ENCODE measurements around the gene ZNF549. TPM values are rescaled to one million over a fixed set of nuclear protein-coding genes. Genes with fewer than 3 reads are reported as not detected.

Gene ZNF549
- polyA plus RNA-seq (2012; ENCODE audit: insufficient read length, low read depth) = 1.2 TPM

GRCh38 chr19:57527136-57527881, at the start of gene ZNF549:
Gene ZNF549 (plus strand): TSS chr19:57527356. CDS start chr19:57527574, 218 bp downstream.
- TF ChIP-seq FOXP2 (optimal IDR thresholded peaks at IDR 0.05; ENCODE audit: borderline replicate concordance, extremely low read depth, extremely low read length, insufficient read depth) (peak; percentile 83), SIN3A (IDR thresholded peaks at IDR 0.05; ENCODE audit: borderline replicate concordance, insufficient read depth, low read length) (peak; percentile 80; the same call in 1 of the 2 replicates), POLR2AphosphoS5 (IDR thresholded peaks at IDR 0.05; ENCODE audit: low read depth, low read length) (peak; percentile 53; the same call in 1 of the 2 replicates), REST (IDR thresholded peaks at IDR 0.05; ENCODE audit: insufficient read depth in 1 of 2, low read depth in 2 of 2, low read length in 2 of 2) (no peak), TAF1 (IDR thresholded peaks at IDR 0.05; ENCODE audit: borderline replicate concordance, insufficient read depth, low read length) (peak; percentile 49; the same call in 1 of the 2 replicates)

GRCh38 chr19:57487477-57488298, 39.5 kb upstream of the ZNF549 start, which contains the start of gene ZNF419:
Gene ZNF419 (plus strand): TSS chr19:57487750. CDS start chr19:57487951, 201 bp downstream.
- TF ChIP-seq TAF1 (IDR thresholded peaks at IDR 0.05; ENCODE audit: borderline replicate concordance, insufficient read depth, low read length) = 0 out of 2 replicates have a peak, but pooled peaks have one; percentile 21
- peak; percentile 61 for TF ChIP-seq POLR2AphosphoS5 (IDR thresholded peaks at IDR 0.05; ENCODE audit: low read depth, low read length)

GRCh38 chr19:57499680-57500395, 27.3 kb upstream of the ZNF549 start, which contains the start of gene ZNF773:
Gene ZNF773 (plus strand): TSS chr19:57499938. CDS start chr19:57500081, 143 bp downstream.
- TF ChIP-seq POLR2AphosphoS5 (IDR thresholded peaks at IDR 0.05; ENCODE audit: low read depth, low read length) (peak; percentile 85), TAF1 (IDR thresholded peaks at IDR 0.05; ENCODE audit: borderline replicate concordance, insufficient read depth, low read length) (peak; percentile 70; the same call in 1 of the 2 replicates)

GRCh38 chr19:57506163-57506562, 21.0 kb upstream of the ZNF549 start:
- TF ChIP-seq TAF1 (IDR thresholded peaks at IDR 0.05; ENCODE audit: borderline replicate concordance, insufficient read depth, low read length) (no peak), SIN3A (IDR thresholded peaks at IDR 0.05; ENCODE audit: borderline replicate concordance, insufficient read depth, low read length) (no peak), FOXP2 (optimal IDR thresholded peaks at IDR 0.05; ENCODE audit: borderline replicate concordance, extremely low read depth, extremely low read length, insufficient read depth) (no peak), REST (IDR thresholded peaks at IDR 0.05; ENCODE audit: insufficient read depth in 1 of 2, low read depth in 2 of 2, low read length in 2 of 2) (no peak), POLR2AphosphoS5 (IDR thresholded peaks at IDR 0.05; ENCODE audit: low read depth, low read length) (no peak)

- TF ChIP-seq POLR2AphosphoS5 (IDR thresholded peaks at IDR 0.05; ENCODE audit: low read depth, low read length) (no peak), REST (IDR thresholded peaks at IDR 0.05; ENCODE audit: insufficient read depth in 1 of 2, low read depth in 2 of 2, low read length in 2 of 2) (no peak), TAF1 (IDR thresholded peaks at IDR 0.05; ENCODE audit: borderline replicate concordance, insufficient read depth, low read length) (no peak), FOXP2 (optimal IDR thresholded peaks at IDR 0.05; ENCODE audit: borderline replicate concordance, extremely low read depth, extremely low read length, insufficient read depth) (no peak), SIN3A (IDR thresholded peaks at IDR 0.05; ENCODE audit: borderline replicate concordance, insufficient read depth, low read length) (no peak)
These were observed 15.7 kb upstream of the ZNF549 start for GRCh38 chr19:57511484-57511883.

Data from PFSK-1 (cell line).